GM12875 (cell line): Measurements from ENCODE around the gene FBLN2.

Experiments used
- H3K4me3 ChIP-seq: one replicate; pipeline ENCODE4 v1.5.1; 2011; ENCODE audit warnings: low read depth, low read length, control low read depth
- CTCF ChIP-seq: IDR thresholded peaks from 2 replicates; pipeline ENCODE4 v1.5.1; 2011; ENCODE audit warnings: low read depth, mild to moderate bottlenecking, control low read depth, inconsistent platforms, low read length, moderate library complexity, borderline replicate concordance; ENCODE audit not compliant: insufficient read depth

Gene FBLN2

GRCh38 chr3:13528217-13528867 is 20.6 kb upstream of the FBLN2 start:
- no peak; the same call in 1 of the 2 replicates for TF ChIP-seq CTCF
- H3K4me3 ChIP-seq = no peak overlapping the region

- H3K4me3 ChIP-seq = no peak overlapping the region
- TF ChIP-seq CTCF = no peak
These were observed 19.5 kb upstream of the FBLN2 start for GRCh38 chr3:13529196-13530112.

GRCh38 chr3:13530241-13531009 is 18.5 kb upstream of the FBLN2 start:
- no peak for TF ChIP-seq CTCF
- no peak overlapping the region for H3K4me3 ChIP-seq

GRCh38 chr3:13532085-13532484 is 16.8 kb upstream of the FBLN2 start:
- no peak for TF ChIP-seq CTCF

GRCh38 chr3:13532631-13533030 is 16.3 kb upstream of the FBLN2 start:
- no peak for TF ChIP-seq CTCF
- H3K4me3 ChIP-seq = no peak overlapping the region

More at GRCh38 chr3:13532085-13532484, 16.8 kb upstream of the FBLN2 start:
- H3K4me3 ChIP-seq = no peak overlapping the region

GRCh38 chr3:13533885-13534301 is 15.0 kb upstream of the FBLN2 start:
- no peak for TF ChIP-seq CTCF
- no peak overlapping the region for H3K4me3 ChIP-seq

GRCh38 chr3:13535526-13535875 is 13.4 kb upstream of the FBLN2 start:
- H3K4me3 ChIP-seq = no peak overlapping the region
- no peak for TF ChIP-seq CTCF
